ENCODE results near the gene MS4A6E. TPM values are rescaled to one million over a fixed set of nuclear protein-coding genes. Genes with fewer than 3 reads are reported as not detected.

The MS4A6E gene
- polyA plus RNA-seq, 1 of the 3 experiments (the other 2 are of a cell fraction) = not detected

DNA sequence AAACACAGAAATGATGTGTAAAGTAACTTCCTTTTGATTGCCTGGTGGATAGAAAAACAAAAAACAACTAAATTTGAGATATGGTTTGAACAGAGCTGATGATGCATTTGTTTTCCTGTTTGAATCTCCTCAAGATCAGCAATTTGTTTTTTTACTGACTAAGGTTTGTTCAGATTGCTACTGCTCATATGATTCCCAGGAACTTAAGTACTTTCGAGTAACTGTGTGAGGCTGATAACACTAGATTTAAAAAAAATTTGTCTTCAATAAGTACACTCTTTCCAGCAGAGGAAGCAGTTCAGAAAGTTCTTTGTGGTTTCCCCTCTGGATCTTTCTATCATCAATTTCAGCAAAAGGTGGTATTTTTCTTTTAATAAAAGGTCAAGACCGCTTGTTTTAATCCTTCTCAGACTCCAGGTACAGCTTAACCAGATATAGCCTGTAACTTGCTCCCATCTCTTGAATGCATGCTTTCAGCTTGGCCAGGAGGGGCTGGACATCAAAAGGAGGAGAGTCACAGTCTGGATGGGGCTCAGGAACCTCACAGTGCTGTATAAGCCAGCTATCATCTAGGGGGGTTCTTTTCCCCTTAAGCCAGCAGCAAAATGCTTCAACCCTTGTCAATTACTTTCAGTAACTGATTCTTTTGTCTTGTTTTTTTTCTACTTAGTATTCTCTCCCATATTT lies 12.3 kb upstream of the MS4A6E start (continued):
- TF ChIP-seq, protein P1, sequence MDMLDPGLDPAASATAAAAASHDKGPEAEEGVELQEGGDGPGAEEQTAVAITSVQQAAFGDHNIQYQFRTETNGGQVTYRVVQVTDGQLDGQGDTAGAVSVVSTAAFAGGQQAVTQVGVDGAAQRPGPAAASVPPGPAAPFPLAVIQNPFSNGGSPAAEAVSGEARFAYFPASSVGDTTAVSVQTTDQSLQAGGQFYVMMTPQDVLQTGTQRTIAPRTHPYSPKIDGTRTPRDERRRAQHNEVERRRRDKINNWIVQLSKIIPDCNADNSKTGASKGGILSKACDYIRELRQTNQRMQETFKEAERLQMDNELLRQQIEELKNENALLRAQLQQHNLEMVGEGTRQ (IDR thresholded peaks at IDR 0.05; ENCODE audit: borderline replicate concordance, low read depth, low read length) = no peak
- TF ChIP-seq ELF1 (IDR thresholded peaks at IDR 0.05) (no peak), JUND (IDR thresholded peaks at IDR 0.05) (no peak), NFIC (IDR thresholded peaks at IDR 0.05; ENCODE audit: borderline replicate concordance) (no peak), NRF1 (IDR thresholded peaks at IDR 0.05; ENCODE audit: low read depth, low read length) (no peak), SMC3 (IDR thresholded peaks at IDR 0.05; ENCODE audit: low read depth, low read length) (no peak), MXI1 (IDR thresholded peaks at IDR 0.05; ENCODE audit: low read depth, low read length) (no peak), FOXJ3 (CRISPR knock-in tag; IDR thresholded peaks at IDR 0.05) (no peak)

DNA sequence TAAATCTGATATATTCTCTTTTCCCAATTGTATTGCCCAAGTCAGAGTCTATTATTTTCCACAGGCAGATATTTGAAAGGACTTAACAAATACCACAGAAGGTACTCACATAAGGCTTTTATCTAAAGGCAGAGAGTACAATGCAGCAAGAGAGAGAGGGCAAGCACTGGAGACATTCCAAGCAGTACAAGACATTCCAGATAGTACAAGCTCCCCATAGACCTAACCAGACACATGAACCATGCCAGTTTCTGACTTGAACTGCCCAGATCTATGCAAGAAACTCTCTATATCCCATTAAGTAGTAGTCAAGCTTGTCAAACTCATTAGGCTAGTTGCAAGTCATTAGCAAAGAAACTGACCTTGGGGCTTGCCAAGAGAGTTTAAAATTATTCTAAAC lies 11.2 kb upstream of the MS4A6E start:
- CTCF ChIA-PET = no interaction called here
- Histone ChIP-seq H2AFZ (ENCODE audit: low read depth) (no peak overlapping the region), H3F3A (replicated peaks; ENCODE audit: insufficient read depth) (no peaks in the 10 kb centered on the region), H3K79me2 (ENCODE audit: insufficient read depth) (no peaks in the 10 kb centered on the region), H4K20me1 (ENCODE audit: insufficient read depth) (no peaks in the 10 kb centered on the region), H3K9ac (no peak overlapping the region), H3K36me3 (replicated peaks in 1 of 2; ENCODE audit: control insufficient read depth in 1 of 2, insufficient read depth in 2 of 2, low read length in 1 of 2) (no peaks in the 10 kb centered on the region), H3K4me3 (ENCODE audit: low read depth in 2 of 2, low read length in 1 of 2) (no peak overlapping the region), H3K4me2 (no peak overlapping the region), H3K9me2 (no peaks in the 10 kb centered on the region), H3K4me1 (ENCODE audit: control insufficient read depth in 1 of 2, insufficient read depth in 2 of 2, low read depth in 1 of 2, low read length in 1 of 2) (no peaks in the 10 kb centered on the region), H3K27ac (ENCODE audit: low read depth in 2 of 2, low read length in 1 of 2) (no peak overlapping the region), H3K9me3 (no peaks in the 10 kb centered on the region), H3K27me3 (ENCODE audit: insufficient read depth) (no peaks in the 10 kb centered on the region)
- POLR2A ChIA-PET = no interaction called here
- no peak for DNase-seq
- no peak for TF ChIP-seq TCF12 (IDR thresholded peaks at IDR 0.05)
- TF ChIP-seq, protein P2, sequence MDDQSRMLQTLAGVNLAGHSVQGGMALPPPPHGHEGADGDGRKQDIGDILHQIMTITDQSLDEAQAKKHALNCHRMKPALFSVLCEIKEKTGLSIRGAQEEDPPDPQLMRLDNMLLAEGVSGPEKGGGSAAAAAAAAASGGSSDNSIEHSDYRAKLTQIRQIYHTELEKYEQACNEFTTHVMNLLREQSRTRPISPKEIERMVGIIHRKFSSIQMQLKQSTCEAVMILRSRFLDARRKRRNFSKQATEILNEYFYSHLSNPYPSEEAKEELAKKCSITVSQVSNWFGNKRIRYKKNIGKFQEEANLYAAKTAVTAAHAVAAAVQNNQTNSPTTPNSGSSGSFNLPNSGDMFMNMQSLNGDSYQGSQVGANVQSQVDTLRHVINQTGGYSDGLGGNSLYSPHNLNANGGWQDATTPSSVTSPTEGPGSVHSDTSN (IDR thresholded peaks at IDR 0.05) = no peak
- TF ChIP-seq TEAD4 (IDR thresholded peaks at IDR 0.05; ENCODE audit: borderline replicate concordance, insufficient read depth) = no peak
- TF ChIP-seq YY1 (IDR thresholded peaks at IDR 0.05; ENCODE audit: low read depth) = no peak
- TF ChIP-seq EP300 (IDR thresholded peaks at IDR 0.05; ENCODE audit: borderline replicate concordance in 1 of 2, low read depth in 1 of 2, low read length in 1 of 2) = no peak
- TF ChIP-seq FOSL2 (IDR thresholded peaks at IDR 0.05; ENCODE audit: borderline replicate concordance, low read depth) = no peak
- TF ChIP-seq CHD2 (IDR thresholded peaks at IDR 0.05; ENCODE audit: low read length, partially characterized antibody) = no peak
- no peak for TF ChIP-seq MEF2A (IDR thresholded peaks at IDR 0.05; ENCODE audit: borderline replicate concordance, low read depth)
- no peak for TF ChIP-seq SMC3 (IDR thresholded peaks at IDR 0.05; ENCODE audit: low read depth, low read length)
- TF ChIP-seq NRF1 (IDR thresholded peaks at IDR 0.05; ENCODE audit: low read depth, low read length) = no peak
- TF ChIP-seq EZH2phosphoT487 (IDR thresholded peaks at IDR 0.05; ENCODE audit: borderline replicate concordance, low read depth) = no peak
- TF ChIP-seq FOXJ3 (CRISPR knock-in tag; IDR thresholded peaks at IDR 0.05) = no peak
- no peak for TF ChIP-seq POLR2AphosphoS5 (IDR thresholded peaks at IDR 0.05; ENCODE audit: low read depth, low read length)
